HepG2 (cell line): ENCODE data around the gene ALG3. TPM values are rescaled to one million over a fixed set of nuclear protein-coding genes. Genes with fewer than 3 reads are reported as not detected.

ENCODE experiments used
- ATAC-seq: fragments of 200-7000 bp; cut with Tn5 transposase; 3 replicates; pipeline ENCODE4 v1.9.1; 2020; ENCODE audit warnings: mild to moderate bottlenecking, moderate library complexity
- BruUV-seq: library from RNA; stranded (reverse); fragments of 400-500 nt; replicated peaks from 2 replicates; lab custom pipeline; 2021; lab: Mats Ljungman, UMichigan
- CTCF ChIA-PET: fragments of 300-600 bp; formaldehyde crosslinking; extraction: SDS; loops from one replicate; lab custom pipeline; 2021; ENCODE audit warnings: low total read pairs, inconsistent platforms, low intra/inter-chr PET ratio; lab: Yijun Ruan, JAX
- POLR2A ChIA-PET: fragments of 350-600 bp; sonication (Branson Sonifier 250); formaldehyde crosslinking; loops from one replicate; lab custom pipeline; 2020; ENCODE audit warnings: antibody characterized with exemption, inconsistent platforms; lab: Yijun Ruan, JAX
- DNase-seq: peaks from one replicate; pipeline ENCODE4 v3.0.0-alpha.2; 2015; ENCODE audit warnings: low spot score
- FAIRE-seq: peaks from 3 replicates; lab custom pipeline; 2011; peaks lifted over from hg19 to GRCh38; lab: Jason Lieb, UNC
- H2AFZ ChIP-seq: one replicate; pipeline ENCODE4 v1.6.1; 2011; ENCODE audit warnings: low read length, inconsistent platforms
- H3K27ac ChIP-seq: fragments of 300-600 bp; 3 replicates; pipeline ENCODE4 v1.8.0; 2011; ENCODE audit warnings: mixed run types, mild to moderate bottlenecking, mixed read lengths, low read length, inconsistent platforms; ENCODE audit not compliant: insufficient read depth; ENCODE audit errors: extremely low read length
- H3K27me3 ChIP-seq, 2 experiments: fragments of 200-600 bp in 1 of 2; 2 replicates in 1 of 2; 3 replicates in 1 of 2; pipeline versions ENCODE4 v1.6.0 to v1.8.0; 2011; ENCODE audit warnings: low read length in 2 of 2, mild to moderate bottlenecking in 2 of 2, moderate library complexity in 2 of 2, inconsistent platforms in 1 of 2; ENCODE audit not compliant: insufficient read depth in 2 of 2, control insufficient read depth in 1 of 2
- H3K36me3 ChIP-seq, 2 experiments: fragments of 200-600 bp in 1 of 2; replicated peaks in 1 of 2; 2 replicates in 1 of 2; 3 replicates in 1 of 2; pipeline versions ENCODE4 v1.5.1 to v1.8.0; 2011; ENCODE audit warnings: low read length in 2 of 2, inconsistent platforms in 1 of 2; ENCODE audit not compliant: insufficient read depth in 2 of 2, control insufficient read depth in 1 of 2
- H3K4me1 ChIP-seq: 2 replicates; pipeline ENCODE4 v1.5.1; 2012; ENCODE audit warnings: low read length, inconsistent platforms; ENCODE audit not compliant: insufficient read depth
- H3K4me2 ChIP-seq: 2 replicates; pipeline ENCODE4 v1.6.0; 2011; ENCODE audit warnings: low read depth, low read length, inconsistent platforms
- H3K4me3 ChIP-seq, 3 experiments: fragments of 200-600 bp in 1 of 3; sonication (generic), shearing (Covaris generic) in 1 of 3; replicated peaks in 1 of 3; 2 replicates each; pipeline ENCODE4 v1.5.1; 2011 to 2016; ENCODE audit warnings: low read length in 3 of 3, inconsistent platforms in 2 of 3, low read depth in 2 of 3, mild to moderate bottlenecking in 2 of 3, control low read depth in 1 of 3, mixed read lengths in 1 of 3; ENCODE audit not compliant: insufficient read depth in 1 of 3
- H3K79me2 ChIP-seq: one replicate; pipeline ENCODE4 v1.6.1; 2011; ENCODE audit warnings: low read length, inconsistent platforms; ENCODE audit not compliant: insufficient read depth
- H3K9ac ChIP-seq: 2 replicates; pipeline ENCODE4 v1.6.0; 2011; ENCODE audit warnings: mild to moderate bottlenecking, low read depth, low read length, inconsistent platforms; ENCODE audit not compliant: insufficient read depth
- H3K9me3 ChIP-seq: 2 replicates; pipeline ENCODE4 v1.5.1; 2012; ENCODE audit warnings: mild to moderate bottlenecking, low read length
- H4K20me1 ChIP-seq: 2 replicates; pipeline ENCODE4 v1.6.0; 2011; ENCODE audit warnings: inconsistent platforms, mild to moderate bottlenecking, low read length, moderate library complexity; ENCODE audit not compliant: insufficient read depth
- NFRKB ChIP-seq: fragments of 450-650 bp; IDR thresholded peaks from 2 replicates; pipeline ENCODE4 v1.6.1; 2017
- PTBP1 ChIP-seq: fragments of 200-400 bp; formaldehyde crosslinking; IDR thresholded peaks from 2 replicates; pipeline ENCODE4 v1.6.1; 2018; ENCODE audit warnings: low read length, low read depth; ENCODE audit not compliant: poor library complexity, severe bottlenecking
- ZKSCAN8 ChIP-seq: IDR thresholded peaks from 2 replicates; pipeline ENCODE4 v1.6.1; 2016; ENCODE audit warnings: borderline replicate concordance, missing genetic modification reagents, missing compliant biosample characterization
- WGBS: methylation state at CpG from one replicate; pipeline ENCODE4 v1.1.6; 2017; ENCODE audit warnings: low lambda C conversion rate; 5-methylcytosine and 5-hydroxymethylcytosine counted together
- in situ Hi-C: cut with HindIII; loops from 2 replicates; pipeline ENCODE4 v1.10.0; 2017; ENCODE audit warnings: low pct_unique_long_range_greater_than_20kb; ENCODE audit not compliant: extremely low pct_ligation_motif_present
- intact Hi-C: fragments of 100-400 bp; cut with micrococcal nuclease; formaldehyde crosslinking; loops from one replicate; pipeline ENCODE4 v1.10.0; 2022; ENCODE audit not compliant: unreplicated experiment
- polyA plus RNA-seq, 8 experiments: library from polyadenylated mRNA; depleted of rRNA in 3 of 8; stranded (reverse) in 7 of 8; unstranded in 1 of 8; fragments of >200 nt; fragmentation: Illumina TruSeq in 4 of 8; extraction: Trizol in 4 of 8; gene quantifications; 2 replicates each; pipeline versions ENCODE4 v1.2.1 to v1.2.3, GENCODE V29; 2011 to 2016; ENCODE audit warnings: low read depth in 4 of 8, missing spikeins in 1 of 8, mixed read lengths in 1 of 8; ENCODE audit not compliant: insufficient read depth in 1 of 8
- total RNA-seq, 5 experiments: library from RNA; depleted of rRNA; stranded (reverse); fragments of >200 nt; fragmentation: Illumina TruSeq; extraction: Trizol; gene quantifications; 2 replicates each; pipeline ENCODE4 v1.2.3, GENCODE V29; 2016; ENCODE audit warnings: low read depth in 1 of 5
- TF ChIP-seq, protein P1 (sequence below): sonication (generic); formaldehyde crosslinking; conservative IDR thresholded peaks from 2 replicates; pipeline ENCODE4 v1.8.0; 2022; ENCODE audit warnings: missing genetic modification reagents
- TF ChIP-seq, protein P2 (sequence below): sonication (generic); formaldehyde crosslinking; IDR thresholded peaks from 2 replicates; pipeline ENCODE4 v1.4.0; 2020; ENCODE audit warnings: missing genetic modification reagents

ALG3 gene
- total and polyA plus RNA-seq, 2 of the 13 experiments (the other 11 are each of a cell fraction or from before 2014, with no cell fraction given), result 46.6 to 57.1 TPM

DNA sequence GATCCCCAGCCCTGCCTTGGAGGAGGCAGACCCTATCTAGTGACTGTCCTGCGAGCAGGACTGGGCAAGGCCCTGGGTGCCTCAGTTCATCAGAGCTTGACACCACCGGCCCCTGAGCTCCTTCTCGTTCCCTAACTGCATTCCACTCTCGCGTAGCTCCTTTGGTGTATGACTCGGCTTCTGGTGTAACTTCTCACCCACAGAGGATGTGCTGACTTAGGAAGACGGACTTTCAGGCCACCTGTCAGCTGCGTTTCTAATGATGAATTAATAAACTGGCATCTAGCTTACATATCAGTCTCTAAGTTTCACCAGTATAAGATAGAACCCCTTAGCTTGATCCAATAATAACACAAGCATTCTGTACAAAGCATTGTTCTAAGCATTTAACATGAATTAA, 45.2 kb downstream of the ALG3 start:
- TF ChIP-seq ZKSCAN8 (CRISPR knock-in tag), result no peak
- no peak for TF ChIP-seq NFRKB
- TF ChIP-seq, protein P1, sequence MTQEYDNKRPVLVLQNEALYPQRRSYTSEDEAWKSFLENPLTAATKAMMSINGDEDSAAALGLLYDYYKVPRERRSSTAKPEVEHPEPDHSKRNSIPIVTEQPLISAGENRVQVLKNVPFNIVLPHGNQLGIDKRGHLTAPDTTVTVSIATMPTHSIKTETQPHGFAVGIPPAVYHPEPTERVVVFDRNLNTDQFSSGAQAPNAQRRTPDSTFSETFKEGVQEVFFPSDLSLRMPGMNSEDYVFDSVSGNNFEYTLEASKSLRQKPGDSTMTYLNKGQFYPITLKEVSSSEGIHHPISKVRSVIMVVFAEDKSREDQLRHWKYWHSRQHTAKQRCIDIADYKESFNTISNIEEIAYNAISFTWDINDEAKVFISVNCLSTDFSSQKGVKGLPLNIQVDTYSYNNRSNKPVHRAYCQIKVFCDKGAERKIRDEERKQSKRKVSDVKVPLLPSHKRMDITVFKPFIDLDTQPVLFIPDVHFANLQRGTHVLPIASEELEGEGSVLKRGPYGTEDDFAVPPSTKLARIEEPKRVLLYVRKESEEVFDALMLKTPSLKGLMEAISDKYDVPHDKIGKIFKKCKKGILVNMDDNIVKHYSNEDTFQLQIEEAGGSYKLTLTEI (CRISPR knock-in tag), result no peak
- TF ChIP-seq, protein P2, sequence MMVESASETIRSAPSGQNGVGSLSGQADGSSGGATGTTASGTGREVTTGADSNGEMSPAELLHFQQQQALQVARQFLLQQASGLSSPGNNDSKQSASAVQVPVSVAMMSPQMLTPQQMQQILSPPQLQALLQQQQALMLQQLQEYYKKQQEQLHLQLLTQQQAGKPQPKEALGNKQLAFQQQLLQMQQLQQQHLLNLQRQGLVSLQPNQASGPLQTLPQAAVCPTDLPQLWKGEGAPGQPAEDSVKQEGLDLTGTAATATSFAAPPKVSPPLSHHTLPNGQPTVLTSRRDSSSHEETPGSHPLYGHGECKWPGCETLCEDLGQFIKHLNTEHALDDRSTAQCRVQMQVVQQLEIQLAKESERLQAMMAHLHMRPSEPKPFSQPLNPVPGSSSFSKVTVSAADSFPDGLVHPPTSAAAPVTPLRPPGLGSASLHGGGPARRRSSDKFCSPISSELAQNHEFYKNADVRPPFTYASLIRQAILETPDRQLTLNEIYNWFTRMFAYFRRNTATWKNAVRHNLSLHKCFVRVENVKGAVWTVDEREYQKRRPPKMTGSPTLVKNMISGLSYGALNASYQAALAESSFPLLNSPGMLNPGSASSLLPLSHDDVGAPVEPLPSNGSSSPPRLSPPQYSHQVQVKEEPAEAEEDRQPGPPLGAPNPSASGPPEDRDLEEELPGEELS (CRISPR knock-in tag), result no peak
- TF ChIP-seq PTBP1, result no peak
- TF ChIP-seq, all 625 proteins: peak for 0
- H3K4me3 ChIP-seq, result no peak overlapping the region
- in situ Hi-C loops (no loop called here), intact Hi-C loops (no loop called here)
- no TSS peak for BruUV-seq
- no peak for FAIRE-seq
- CTCF ChIA-PET, result no interaction called here
- no peaks in the 10 kb centered on the region for H3K36me3 ChIP-seq
- H3K4me2 ChIP-seq, result no peak overlapping the region
- no peaks in the 10 kb centered on the region for H3K79me2 ChIP-seq
- 19% methylated on average over 3 of the region's 8 CpGs for WGBS
- DNase-seq, result no peak
- no peak overlapping the region for H3K9ac ChIP-seq
- no peaks in the 10 kb centered on the region for H3K9me3 ChIP-seq
- no peak overlapping the region for H2AFZ ChIP-seq
- POLR2A ChIA-PET, result interaction anchor here (1.6 kb wide), 1 partner anchor 20 kb away, joined by 4 read pairs; no protein-coding TSS in a partner anchor
- H3K27me3 ChIP-seq, result peaks cover 7 to 41% of the 10 kb centered on the region in 2 experiments; a peak in 4 of 5 replicates
- no peak overlapping the region for H3K27ac ChIP-seq
- no peak for ATAC-seq
- no peaks in the 10 kb centered on the region for H4K20me1 ChIP-seq
- no peaks in the 10 kb centered on the region for H3K4me1 ChIP-seq
